GM12878 (cell line): ENCODE results near the gene SELENOT.

Experiments used
- ATF7 ChIP-seq: fragments of 450-650 bp; IDR thresholded peaks from 2 replicates; pipeline ENCODE4 v1.6.1; 2016; ENCODE audit warnings: low read depth, mild to moderate bottlenecking
- CTCF ChIP-seq, 3 experiments: IDR thresholded peaks in 2 of 3; conservative IDR thresholded peaks in 1 of 3; 2 replicates each; pipeline ENCODE4 v1.5.1; 2011; ENCODE audit warnings: low read depth in 3 of 3, low read length in 3 of 3, mild to moderate bottlenecking in 3 of 3, control low read depth in 2 of 3, moderate library complexity in 2 of 3, inconsistent platforms in 1 of 3, mixed read lengths in 1 of 3; ENCODE audit not compliant: control insufficient read depth in 2 of 3, insufficient read depth in 1 of 3; ENCODE audit errors: extremely low read depth in 1 of 3
- EP300 ChIP-seq, 2 experiments: fragments of 150-350 bp in 1 of 2; IDR thresholded peaks; 2 replicates each; pipeline ENCODE4 v1.6.1; 2011 to 2012; ENCODE audit warnings: low read depth in 2 of 2, low read length in 2 of 2, borderline replicate concordance in 1 of 2, improper control_type of control experiment in 1 of 2, inconsistent platforms in 1 of 2; ENCODE audit not compliant: control insufficient read depth in 1 of 2
- HCFC1 ChIP-seq: fragments of 150-350 bp; IDR thresholded peaks from 2 replicates; pipeline ENCODE4 v1.6.1; 2014; ENCODE audit warnings: low read length
- POLR2A ChIP-seq: IDR thresholded peaks from 2 replicates; pipeline ENCODE4 v1.6.1; 2011; ENCODE audit warnings: low read depth, mild to moderate bottlenecking, low read length
- PRDM15 ChIP-seq: fragments of 450-650 bp; formaldehyde crosslinking; IDR thresholded peaks from 2 replicates; pipeline ENCODE4 v1.4.0; 2020; ENCODE audit warnings: mild to moderate bottlenecking, moderate library complexity
- REST ChIP-seq: IDR thresholded peaks from 2 replicates; pipeline ENCODE4 v1.6.1; 2012; ENCODE audit warnings: mild to moderate bottlenecking, low read depth, low read length
- SRF ChIP-seq, 2 experiments: IDR thresholded peaks; 2 replicates each; pipeline ENCODE4 v1.6.1; 2011; ENCODE audit warnings: low read depth in 2 of 2, low read length in 2 of 2, mild to moderate bottlenecking in 1 of 2, moderate library complexity in 1 of 2
- YY1 ChIP-seq: IDR thresholded peaks from 2 replicates; pipeline ENCODE4 v1.6.1; 2011; ENCODE audit warnings: low read depth, mild to moderate bottlenecking, low read length
- ZNF687 ChIP-seq: fragments of 450-650 bp; IDR thresholded peaks from 2 replicates; pipeline ENCODE4 v1.6.1; 2017; ENCODE audit warnings: mild to moderate bottlenecking, moderate library complexity

GRCh38 chr3:150577855-150578254 lies 25.3 kb upstream of the SELENOT start:
- TF ChIP-seq EP300 (IDR thresholded peaks at IDR 0.05; ENCODE audit: borderline replicate concordance in 1 of 2, control insufficient read depth in 1 of 2, low read depth in 2 of 2, low read length in 2 of 2) (no peak), CTCF (IDR thresholded peaks at IDR 0.05 in 2 of 3, conservative IDR thresholded peaks at IDR 0.05 in 1 of 3; ENCODE audit: control insufficient read depth in 2 of 3, extremely low read depth in 1 of 3, insufficient read depth in 1 of 3, low read depth in 3 of 3, low read length in 3 of 3) (no peak; a peak in 1 of 6 replicates), ATF7 (no peak), REST (no peak), ZNF687 (no peak), YY1 (no peak), SRF (IDR thresholded peaks at IDR 0.05; ENCODE audit: low read depth in 2 of 2, low read length in 2 of 2) (no peak), HCFC1 (no peak), POLR2A (no peak), PRDM15 (CRISPR knock-in tag) (no peak)
